ENCODE data around the gene GPALPP1. TPM values are rescaled to one million over a fixed set of nuclear protein-coding genes. Genes with fewer than 3 reads are reported as not detected.
"Not testable (repeated sequence)": the region's sequence is repeated elsewhere in the genome, so short reads cannot be mapped to it uniquely, and the experiment has no call there.

The GPALPP1 gene, protein sequence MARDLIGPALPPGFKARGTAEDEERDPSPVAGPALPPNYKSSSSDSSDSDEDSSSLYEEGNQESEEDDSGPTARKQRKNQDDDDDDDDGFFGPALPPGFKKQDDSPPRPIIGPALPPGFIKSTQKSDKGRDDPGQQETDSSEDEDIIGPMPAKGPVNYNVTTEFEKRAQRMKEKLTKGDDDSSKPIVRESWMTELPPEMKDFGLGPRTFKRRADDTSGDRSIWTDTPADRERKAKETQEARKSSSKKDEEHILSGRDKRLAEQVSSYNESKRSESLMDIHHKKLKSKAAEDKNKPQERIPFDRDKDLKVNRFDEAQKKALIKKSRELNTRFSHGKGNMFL
- total RNA-seq (10 to 100 TPM; 29.7 to 43.1 (median 33.0) TPM), polyA plus RNA-seq (10 to 100 TPM; 17.5 to 22.0 TPM), total RNA-seq (41.9 reads per million, percentile 67 among the genes with 10 or more reads in this experiment)

GRCh38 chr13:44989071-44989889, at the start of gene GPALPP1, which contains the start of gene NUFIP1:
Gene GPALPP1 (plus strand): TSS chr13:44989538. CDS start chr13:44989655, 117 bp downstream.
Gene NUFIP1 (minus strand): TSS chr13:44989471. CDS start chr13:44989436, 35 bp downstream.
- peaks cover 0 to 14% (median 2%) of the 10 kb centered on the region in 5 donors for H3K36me3 Mint-ChIP-seq
- peaks cover 0 to 3% (median 0%) of the 10 kb centered on the region in 11 donors for H3K9me3 Mint-ChIP-seq
- DNase-seq (peak; percentile 79 to 94 (median 90)), ATAC-seq (peak; percentile 98)
- peak within 1 kb of the TSS; percentile 95 for H3K27ac ChIP-seq (ENCODE audit: low read depth, low read length)
- no peaks in the 10 kb centered on the region for H3K27me3 Mint-ChIP-seq
- ChIA-PET CTCF (no interaction called here), POLR2A (no interaction called here)
- H3K4me3 ChIP-seq (ENCODE audit: low read length): peak within 1 kb of the TSS; percentile 94
- peaks cover 42 to 81% (median 68%) of the 10 kb centered on the region in 7 donors for H3K4me1 Mint-ChIP-seq
- no peaks in the 10 kb centered on the region for H3K9me3 ChIP-seq (ENCODE audit: control insufficient read depth in 2 of 3, low read length in 3 of 3)
- H3K4me1 ChIP-seq (ENCODE audit: control insufficient read depth in 2 of 2, insufficient read depth in 2 of 2, low read length in 2 of 2): peaks cover 18 to 27% of the 10 kb centered on the region in 2 donors
- H3K27ac Mint-ChIP-seq: peak within 1 kb of the TSS; percentile 91 to 99 (median 98)
- intact Hi-C loops (cut with micrococcal nuclease): loop anchor here (1.0 to 10.0 kb wide), 14 partner anchors 71 to 1563 kb away; partner anchors contain the start of genes COG3 (in 2 of the 2), GTF2F2 (in 2 of the 2), TPT1 (in 2 of the 2) and ZC3H13 (in 2 of the 2)
- H3K4me3 Mint-ChIP-seq: peak within 1 kb of the TSS; percentile 96 to 100 (median 98)
- H3K36me3 ChIP-seq (ENCODE audit: control insufficient read depth in 2 of 3, insufficient read depth in 3 of 3, low read length in 3 of 3): peaks cover 0 to 15% (median 0%) of the 10 kb centered on the region in 3 experiments
- no peaks in the 10 kb centered on the region for H3K27me3 ChIP-seq (ENCODE audit: control insufficient read depth in 2 of 2, insufficient read depth in 2 of 2, low read length in 2 of 2)

DNA sequence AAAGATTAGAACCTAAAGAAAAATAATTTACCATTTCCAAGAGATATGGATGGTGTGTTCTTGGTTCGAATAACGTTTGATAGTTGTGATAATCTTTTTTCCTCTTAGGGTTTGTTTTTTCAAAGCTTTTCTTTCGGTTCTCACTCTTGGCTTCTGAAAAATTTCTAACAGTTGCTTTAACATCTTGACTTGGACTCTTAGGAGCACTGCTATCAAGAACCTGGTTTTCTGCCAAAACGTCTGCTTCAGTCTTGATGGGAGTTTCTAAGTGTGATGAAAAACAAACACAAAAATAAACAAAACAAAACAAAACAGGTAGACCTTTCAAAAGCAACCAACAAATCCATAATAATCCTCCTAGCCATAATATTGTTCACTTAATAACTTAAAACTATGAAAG, 45.9 kb upstream of the GPALPP1 start:
- POLR2A ChIA-PET; ATAC-seq; H3K27ac ChIP-seq (ENCODE audit: low read depth, low read length); H3K9me3 Mint-ChIP-seq; H3K4me1 Mint-ChIP-seq; intact Hi-C loops (cut with micrococcal nuclease); H3K9me3 ChIP-seq (ENCODE audit: control insufficient read depth in 2 of 3, low read length in 3 of 3); H3K4me1 ChIP-seq (ENCODE audit: control insufficient read depth in 2 of 2, insufficient read depth in 2 of 2, low read length in 2 of 2); DNase-seq; H3K27me3 ChIP-seq (ENCODE audit: control insufficient read depth in 2 of 2, insufficient read depth in 2 of 2, low read length in 2 of 2); H3K4me3 Mint-ChIP-seq; H3K36me3 ChIP-seq (ENCODE audit: control insufficient read depth in 2 of 3, insufficient read depth in 3 of 3, low read length in 3 of 3); CTCF ChIA-PET; H3K27me3 Mint-ChIP-seq; H3K4me3 ChIP-seq (ENCODE audit: low read length): not testable (repeated sequence)
- Mint-ChIP-seq H3K27ac (peak overlapping the region in 1 of 9 donors; percentile 6), H3K36me3 (peaks cover 0 to 21% (median 2%) of the 10 kb centered on the region in 5 donors)

- ChIA-PET POLR2A (no interaction called here), CTCF (no interaction called here)
- Histone ChIP-seq H3K4me1 (ENCODE audit: control insufficient read depth in 2 of 2, insufficient read depth in 2 of 2, low read length in 2 of 2) (no peaks in the 10 kb centered on the region), H3K36me3 (ENCODE audit: control insufficient read depth in 2 of 3, insufficient read depth in 3 of 3, low read length in 3 of 3) (peaks cover 0 to 11% (median 0%) of the 10 kb centered on the region in 3 experiments), H3K9me3 (ENCODE audit: control insufficient read depth in 2 of 3, low read length in 3 of 3) (no peaks in the 10 kb centered on the region), H3K27me3 (ENCODE audit: control insufficient read depth in 2 of 2, insufficient read depth in 2 of 2, low read length in 2 of 2) (no peaks in the 10 kb centered on the region), H3K27ac (ENCODE audit: low read depth, low read length) (no peak overlapping the region), H3K4me3 (ENCODE audit: low read length) (no peak overlapping the region)
- Mint-ChIP-seq H3K27ac (peak overlapping the region in 1 of 9 donors; percentile 13), H3K27me3 (no peaks in the 10 kb centered on the region), H3K4me3 (no peak overlapping the region), H3K4me1 (peaks cover 0 to 1% (median 0%) of the 10 kb centered on the region in 7 donors), H3K36me3 (peaks cover 0 to 42% (median 14%) of the 10 kb centered on the region in 5 donors), H3K9me3 (no peaks in the 10 kb centered on the region)
- intact Hi-C loops (cut with micrococcal nuclease): no loop called here
- ATAC-seq: no peak
- no peak for DNase-seq
Measured at GRCh38 chr13:44951184-44951583, 38.2 kb upstream of the GPALPP1 start.

- Mint-ChIP-seq H3K27ac (peak overlapping the region in 1 of 9 donors; percentile 36), H3K9me3 (no peaks in the 10 kb centered on the region), H3K4me3 (no peak overlapping the region), H3K36me3 (peaks cover 0 to 39% (median 14%) of the 10 kb centered on the region in 5 donors), H3K4me1 (peaks cover 0 to 1% (median 0%) of the 10 kb centered on the region in 7 donors), H3K27me3 (no peaks in the 10 kb centered on the region)
- intact Hi-C loops (cut with micrococcal nuclease): no loop called here
- Histone ChIP-seq H3K4me1 (ENCODE audit: control insufficient read depth in 2 of 2, insufficient read depth in 2 of 2, low read length in 2 of 2) (no peaks in the 10 kb centered on the region), H3K27ac (ENCODE audit: low read depth, low read length) (no peak overlapping the region), H3K27me3 (ENCODE audit: control insufficient read depth in 2 of 2, insufficient read depth in 2 of 2, low read length in 2 of 2) (no peaks in the 10 kb centered on the region), H3K9me3 (ENCODE audit: control insufficient read depth in 2 of 3, low read length in 3 of 3) (no peaks in the 10 kb centered on the region), H3K36me3 (ENCODE audit: control insufficient read depth in 2 of 3, insufficient read depth in 3 of 3, low read length in 3 of 3) (peaks cover 0 to 16% (median 0%) of the 10 kb centered on the region in 3 experiments), H3K4me3 (ENCODE audit: low read length) (no peak overlapping the region)
- no peak for ATAC-seq
- DNase-seq: no peak
- POLR2A ChIA-PET: no interaction called here
- CTCF ChIA-PET: no interaction called here
Measured at GRCh38 chr13:44952671-44953070, 36.7 kb upstream of the GPALPP1 start.

GRCh38 chr13:44954224-44954623, 35.1 kb upstream of the GPALPP1 start:
- Histone ChIP-seq H3K27ac (ENCODE audit: low read depth, low read length) (no peak overlapping the region), H3K9me3 (ENCODE audit: control insufficient read depth in 2 of 3, low read length in 3 of 3) (no peaks in the 10 kb centered on the region), H3K4me3 (ENCODE audit: low read length) (no peak overlapping the region), H3K36me3 (ENCODE audit: control insufficient read depth in 2 of 3, insufficient read depth in 3 of 3, low read length in 3 of 3) (peaks cover 0 to 22% (median 0%) of the 10 kb centered on the region in 3 experiments), H3K27me3 (ENCODE audit: control insufficient read depth in 2 of 2, insufficient read depth in 2 of 2, low read length in 2 of 2) (no peaks in the 10 kb centered on the region), H3K4me1 (ENCODE audit: control insufficient read depth in 2 of 2, insufficient read depth in 2 of 2, low read length in 2 of 2) (no peaks in the 10 kb centered on the region)
- no peaks in the 10 kb centered on the region for H3K9me3 Mint-ChIP-seq
- ChIA-PET POLR2A (no interaction called here), CTCF (no interaction called here)
- DNase-seq: no peak
- intact Hi-C loops (cut with micrococcal nuclease): no loop called here
- peaks cover 0 to 41% (median 13%) of the 10 kb centered on the region in 5 donors for H3K36me3 Mint-ChIP-seq
- no peak overlapping the region for H3K4me3 Mint-ChIP-seq
- H3K27ac Mint-ChIP-seq: no peak overlapping the region
- H3K4me1 Mint-ChIP-seq: peaks cover 0 to 1% (median 0%) of the 10 kb centered on the region in 7 donors
- ATAC-seq: no peak
- no peaks in the 10 kb centered on the region for H3K27me3 Mint-ChIP-seq

DNA sequence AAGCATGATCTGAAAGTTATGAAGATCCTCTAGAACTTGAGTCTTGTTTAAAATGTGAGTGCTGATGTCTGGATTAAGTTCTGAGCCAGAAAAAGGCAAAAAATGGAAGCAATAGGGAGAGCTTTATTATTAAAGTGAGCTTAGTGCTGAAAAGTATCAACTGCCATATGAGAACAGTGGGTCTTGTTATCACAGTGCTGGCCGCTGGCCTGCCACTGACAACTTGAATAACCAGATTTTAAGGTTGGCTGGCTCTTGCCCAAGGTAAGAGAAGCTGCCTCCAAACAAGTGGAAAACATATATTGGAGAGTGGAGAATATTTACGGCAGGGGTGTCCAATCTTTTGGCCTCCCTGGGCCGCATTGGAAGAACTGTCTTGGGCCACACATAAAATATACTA, 33.9 kb upstream of the GPALPP1 start:
- DNase-seq (no peak), ATAC-seq (no peak)
- H3K4me3 Mint-ChIP-seq: no peak overlapping the region
- no peaks in the 10 kb centered on the region for H3K27me3 Mint-ChIP-seq
- peaks cover 0 to 38% (median 14%) of the 10 kb centered on the region in 5 donors for H3K36me3 Mint-ChIP-seq
- CTCF ChIA-PET: no interaction called here
- intact Hi-C loops (cut with micrococcal nuclease): no loop called here
- no peaks in the 10 kb centered on the region for H3K4me1 ChIP-seq (ENCODE audit: control insufficient read depth in 2 of 2, insufficient read depth in 2 of 2, low read length in 2 of 2)
- H3K27ac ChIP-seq (ENCODE audit: low read depth, low read length): no peak overlapping the region
- no peak overlapping the region for H3K27ac Mint-ChIP-seq
- H3K36me3 ChIP-seq (ENCODE audit: control insufficient read depth in 2 of 3, insufficient read depth in 3 of 3, low read length in 3 of 3): peaks cover 0 to 18% (median 0%) of the 10 kb centered on the region in 3 experiments
- H3K27me3 ChIP-seq (ENCODE audit: control insufficient read depth in 2 of 2, insufficient read depth in 2 of 2, low read length in 2 of 2): no peaks in the 10 kb centered on the region
- H3K4me3 ChIP-seq (ENCODE audit: low read length): no peak overlapping the region
- POLR2A ChIA-PET: no interaction called here
- peaks cover 0 to 1% (median 0%) of the 10 kb centered on the region in 7 donors for H3K4me1 Mint-ChIP-seq
- no peaks in the 10 kb centered on the region for H3K9me3 Mint-ChIP-seq
- H3K9me3 ChIP-seq (ENCODE audit: control insufficient read depth in 2 of 3, low read length in 3 of 3): no peaks in the 10 kb centered on the region
